ENCODE measurements around the gene MYRF. TPM values are rescaled to one million over a fixed set of nuclear protein-coding genes. Genes with fewer than 3 reads are reported as not detected.
A peak's percentile ranks its signal among the peaks of the same experiment; 100 is the strongest.

Gene MYRF
- total RNA-seq, 1 donor from 2014 or later = 0.99 TPM

- Mint-ChIP-seq H3K36me3 (ENCODE audit: low read depth) (peaks cover 40% of the 10 kb centered on the region), H3K4me1 (ENCODE audit: low read depth) (peaks cover 48% of the 10 kb centered on the region), H3K27ac (peak overlapping the region; percentile 23), H3K9me3 (no peaks in the 10 kb centered on the region), H3K27me3 (ENCODE audit: insufficient read depth) (no peaks in the 10 kb centered on the region), H3K4me3 (no peak overlapping the region)
- no peak for DNase-seq (ENCODE audit: low spot score)
- intact Hi-C loops (cut with micrococcal nuclease) = no loop called here
Observed at GRCh38 chr11:61837411-61838005, 85.1 kb downstream of the MYRF start.

Other genes with a start within 250 kb of the MYRF start
- gene LRRC10B, start 243.9 kb upstream of the MYRF start, total RNA-seq = not detected in 2 replicates
- 0.32 and 0.44 TPM in 2 replicates for gene SYT7, start 171.6 kb upstream of the MYRF start, total RNA-seq
- gene DAGLA, start 72.2 kb upstream of the MYRF start, total RNA-seq = 0.18 and 0.20 TPM in 2 replicates
- gene TMEM258, start 40.0 kb downstream of the MYRF start, total RNA-seq = 164 and 166 TPM in 2 replicates
- gene FEN1, start 40.3 kb downstream of the MYRF start, total RNA-seq = 147 and 149 TPM in 2 replicates
- gene FADS1, start 64.4 kb downstream of the MYRF start, total RNA-seq = 92.3 and 97.7 TPM in 2 replicates
- gene FADS2, start 75.7 kb downstream of the MYRF start, total RNA-seq = 250 and 256 TPM in 2 replicates
- 9.0 and 14.2 TPM in 2 replicates for gene FADS3, start 138.9 kb downstream of the MYRF start, total RNA-seq
- 0.23 and 0.24 TPM in 2 replicates for gene RAB3IL1, start 164.9 kb downstream of the MYRF start, total RNA-seq
- gene BEST1, start 197.7 kb downstream of the MYRF start, total RNA-seq = 0.29 TPM in 1 of 2 replicates, not detected in the other
- 566 and 580 TPM in 2 replicates for gene FTH1, start 215.0 kb downstream of the MYRF start, total RNA-seq